Measurements from ENCODE around the gene NLN.

DNA sequence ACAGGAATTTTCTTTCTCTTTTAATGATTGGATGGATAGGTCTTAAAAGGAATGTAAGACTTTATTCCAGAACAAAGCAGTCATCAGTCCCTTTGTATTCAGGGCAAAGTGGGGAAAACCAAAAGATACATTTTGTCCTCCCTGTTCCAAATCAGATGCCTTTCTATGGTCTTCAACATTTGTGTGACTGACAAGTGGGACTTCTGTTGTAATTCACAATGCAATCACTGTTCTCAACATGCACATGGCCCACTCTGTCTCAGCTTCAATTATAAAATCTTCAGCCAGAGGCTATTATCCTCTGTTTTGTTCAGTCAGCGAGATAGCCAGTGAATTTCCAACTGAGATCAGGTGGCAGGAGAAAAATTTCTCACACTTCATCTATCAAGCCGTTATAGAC, 108.9 kb downstream of the NLN start:
- TF ChIP-seq, protein P1, sequence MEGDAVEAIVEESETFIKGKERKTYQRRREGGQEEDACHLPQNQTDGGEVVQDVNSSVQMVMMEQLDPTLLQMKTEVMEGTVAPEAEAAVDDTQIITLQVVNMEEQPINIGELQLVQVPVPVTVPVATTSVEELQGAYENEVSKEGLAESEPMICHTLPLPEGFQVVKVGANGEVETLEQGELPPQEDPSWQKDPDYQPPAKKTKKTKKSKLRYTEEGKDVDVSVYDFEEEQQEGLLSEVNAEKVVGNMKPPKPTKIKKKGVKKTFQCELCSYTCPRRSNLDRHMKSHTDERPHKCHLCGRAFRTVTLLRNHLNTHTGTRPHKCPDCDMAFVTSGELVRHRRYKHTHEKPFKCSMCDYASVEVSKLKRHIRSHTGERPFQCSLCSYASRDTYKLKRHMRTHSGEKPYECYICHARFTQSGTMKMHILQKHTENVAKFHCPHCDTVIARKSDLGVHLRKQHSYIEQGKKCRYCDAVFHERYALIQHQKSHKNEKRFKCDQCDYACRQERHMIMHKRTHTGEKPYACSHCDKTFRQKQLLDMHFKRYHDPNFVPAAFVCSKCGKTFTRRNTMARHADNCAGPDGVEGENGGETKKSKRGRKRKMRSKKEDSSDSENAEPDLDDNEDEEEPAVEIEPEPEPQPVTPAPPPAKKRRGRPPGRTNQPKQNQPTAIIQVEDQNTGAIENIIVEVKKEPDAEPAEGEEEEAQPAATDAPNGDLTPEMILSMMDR (IDR thresholded peaks at IDR 0.05) = no peak
- no peak for TF ChIP-seq POLR2A (IDR thresholded peaks at IDR 0.05)
